Stimulated activated CD8-positive, alpha-beta memory T cell treated with anti-CD3 and anti-CD28 coated beads, Interleukin-15, amount 100 ng/mL, for 48 hours (primary cell): ENCODE measurements around the gene CYYR1.

Experiments used
- DNase-seq, 2 donors: peaks; one replicate each; pipeline ENCODE4 v3.0.0-alpha.2; 2020; ENCODE audit warnings: low read depth in 2 of 2

CYYR1 gene

DNA sequence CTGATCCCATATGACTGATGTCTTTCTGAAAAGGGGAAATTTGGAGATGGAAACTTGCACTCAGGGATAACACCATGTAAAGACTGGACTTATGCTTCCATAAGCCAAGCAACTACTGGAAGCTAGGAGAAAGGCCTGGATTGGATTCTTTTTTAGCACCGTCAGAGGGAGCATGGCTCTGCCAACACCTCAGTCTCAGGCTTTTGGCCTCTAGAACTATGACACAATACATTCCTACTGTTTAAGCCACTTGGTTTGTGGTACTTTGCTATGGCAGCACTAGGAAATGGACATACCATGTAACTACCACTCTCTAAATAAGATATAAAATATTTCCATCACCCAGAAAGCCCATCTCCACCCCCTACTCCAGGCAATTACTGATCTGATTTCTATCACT, 139.7 kb downstream of the CYYR1 start:
- no peak for DNase-seq

DNA sequence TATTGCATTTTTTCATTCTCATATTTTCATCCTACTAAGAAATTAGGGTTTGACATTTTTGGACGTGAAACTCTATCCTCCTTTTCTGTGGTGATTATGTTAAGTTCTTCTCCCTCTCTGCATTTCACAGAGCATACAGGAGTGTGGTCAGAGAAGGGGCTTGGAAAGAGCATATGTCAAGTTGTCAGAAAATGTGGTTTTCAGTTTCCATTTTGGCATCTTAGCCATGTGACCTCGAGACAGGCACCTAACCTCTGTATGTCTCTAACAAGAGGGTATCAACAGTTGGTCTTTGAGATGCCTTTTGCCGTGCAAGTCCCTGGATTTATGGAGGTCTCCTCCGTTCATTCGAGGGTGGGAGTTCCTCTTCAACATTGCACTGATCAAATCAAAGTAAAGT, 140.7 kb downstream of the CYYR1 start:
- DNase-seq = no peak

DNA sequence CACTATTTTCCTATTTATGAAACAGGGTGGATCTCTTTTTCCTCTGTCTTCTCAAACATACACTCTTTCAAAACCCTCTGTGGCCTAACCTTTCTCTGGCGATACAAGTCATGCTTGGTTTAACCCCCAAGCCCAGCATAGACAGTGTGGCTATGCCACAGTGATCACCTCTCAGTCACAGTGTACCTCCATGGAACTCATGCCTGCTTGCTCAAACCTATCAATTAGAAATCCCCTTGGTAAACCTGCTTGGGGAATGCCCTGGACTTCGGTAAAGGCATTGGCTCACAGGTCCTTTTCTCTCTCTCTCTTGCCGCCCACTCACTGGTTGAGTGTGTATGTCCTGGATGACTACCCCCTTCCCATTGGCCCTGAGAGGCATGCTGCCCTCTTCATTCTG, 147.5 kb downstream of the CYYR1 start:
- no peak for DNase-seq

DNA sequence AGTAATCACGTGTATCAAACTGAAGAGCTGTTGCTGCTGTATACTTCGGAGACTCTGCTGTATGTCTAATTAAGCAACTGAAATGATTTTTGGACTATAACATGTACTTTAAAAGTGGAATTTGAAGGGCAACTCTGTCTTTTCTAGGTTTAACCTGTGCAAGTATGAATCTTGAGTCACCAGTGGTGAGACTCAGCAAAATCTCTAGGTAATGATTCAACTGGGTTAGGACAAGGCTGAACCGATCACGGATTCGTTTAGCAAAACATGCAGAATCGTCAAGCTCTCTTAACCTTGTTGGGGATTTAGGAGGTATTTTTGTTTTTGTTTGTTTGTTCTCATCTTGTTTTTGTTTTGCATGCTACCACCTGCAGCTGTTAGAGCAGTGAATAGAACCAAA, 149.6 kb downstream of the CYYR1 start:
- no peak for DNase-seq

DNA sequence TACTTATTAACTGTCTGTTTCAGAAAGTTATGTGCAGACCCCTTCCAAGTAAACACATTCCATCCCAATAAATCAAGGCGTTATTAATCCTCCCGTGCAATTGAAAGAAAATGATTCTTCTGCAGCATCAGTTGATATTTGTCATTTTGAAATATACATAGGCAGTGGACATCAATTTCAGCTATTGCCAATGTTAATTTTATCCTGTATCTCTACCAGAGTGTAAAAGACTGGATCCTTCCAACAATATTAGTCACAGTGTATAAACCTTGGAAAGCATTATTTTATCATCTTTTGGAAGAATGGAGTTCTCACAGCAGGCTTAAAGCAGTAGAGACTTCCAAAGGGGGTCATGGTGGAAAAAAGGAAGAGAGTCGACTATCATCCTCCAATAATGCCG, 150.4 kb downstream of the CYYR1 start:
- no peak for DNase-seq

DNA sequence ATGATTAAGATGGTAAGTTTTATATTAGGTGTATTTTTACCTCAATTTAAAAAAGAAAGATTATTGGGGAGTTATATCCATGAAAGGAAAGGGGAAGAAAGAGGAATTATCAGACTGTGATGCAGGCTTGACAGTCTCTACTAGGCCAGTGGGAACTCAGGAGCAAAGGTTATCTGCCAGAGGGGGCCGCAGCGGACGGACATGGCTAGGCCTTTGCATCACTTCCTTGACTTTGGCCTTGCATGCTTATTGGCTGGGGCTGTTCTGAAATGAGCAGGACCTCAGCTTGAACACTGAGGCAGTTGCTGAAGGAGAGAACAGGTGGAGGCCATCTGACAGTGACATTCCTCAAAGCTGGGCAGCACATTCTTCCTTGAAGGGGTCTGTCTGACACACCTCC, 150.9 kb downstream of the CYYR1 start:
- no peak for DNase-seq

DNA sequence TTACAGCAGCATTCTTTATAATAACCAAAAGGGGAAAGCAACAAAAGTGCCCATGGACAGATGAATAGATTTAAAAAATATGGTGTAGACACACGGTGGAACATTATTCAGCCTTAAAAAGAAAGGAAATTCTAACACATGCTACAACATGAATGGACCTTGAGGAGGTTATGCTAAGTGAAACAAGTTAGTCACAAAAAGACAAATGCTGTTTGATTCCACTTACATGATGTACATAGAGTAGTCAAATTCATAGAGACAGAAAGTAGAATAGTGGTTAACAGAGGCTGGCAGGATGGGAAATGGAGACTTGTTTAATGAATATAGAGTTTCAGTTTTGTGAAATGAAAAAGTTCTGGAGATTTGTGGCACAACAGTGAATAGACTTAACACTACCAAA, 151.4 kb downstream of the CYYR1 start:
- DNase-seq = no peak
